ENCODE data around the gene ADAMTS1.
"Not testable (repeated sequence)": the region's sequence is repeated elsewhere in the genome, so short reads cannot be mapped to it uniquely, and the experiment has no call there.

Gene ADAMTS1

GRCh38 chr21:26845066-26845758 is at the start of gene ADAMTS1:
ADAMTS1 (minus strand) TSS chr21:26845409; CDS start chr21:26844954, 455 bp downstream.
- DNase-seq: no peak

- DNase-seq: no peak
Observed at GRCh38 chr21:26892151-26892550, 46.9 kb upstream of the ADAMTS1 start.

- DNase-seq: no peak
Observed at GRCh38 chr21:26888931-26889330, 43.7 kb upstream of the ADAMTS1 start.

DNA sequence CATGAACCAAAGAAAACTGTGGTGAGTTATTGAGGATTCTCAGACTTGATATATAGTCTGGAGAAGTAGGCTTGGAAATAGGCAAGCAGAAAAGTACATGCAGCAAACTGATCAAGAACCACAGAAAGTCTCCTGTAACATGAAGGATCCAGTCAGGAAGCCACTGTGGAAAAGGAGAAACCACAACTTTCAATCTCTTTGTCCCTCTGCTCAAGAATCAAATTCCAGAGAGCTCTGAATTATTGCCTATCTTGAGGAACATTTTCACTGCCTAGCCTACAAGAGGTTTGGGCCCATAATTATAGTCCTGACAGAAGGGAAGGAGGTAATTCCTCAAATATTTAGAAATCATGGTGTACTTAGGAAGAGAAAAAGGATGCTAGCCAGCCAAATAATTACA is 43.0 kb upstream of the ADAMTS1 start:
- no peak for DNase-seq

- DNase-seq: no peak
Observed at GRCh38 chr21:26887251-26887650, 42.0 kb upstream of the ADAMTS1 start.

- no peak for DNase-seq
Observed at GRCh38 chr21:26884436-26884835, 39.2 kb upstream of the ADAMTS1 start.

GRCh38 chr21:26883768-26884167 is 38.6 kb upstream of the ADAMTS1 start:
- DNase-seq: no peak

DNA sequence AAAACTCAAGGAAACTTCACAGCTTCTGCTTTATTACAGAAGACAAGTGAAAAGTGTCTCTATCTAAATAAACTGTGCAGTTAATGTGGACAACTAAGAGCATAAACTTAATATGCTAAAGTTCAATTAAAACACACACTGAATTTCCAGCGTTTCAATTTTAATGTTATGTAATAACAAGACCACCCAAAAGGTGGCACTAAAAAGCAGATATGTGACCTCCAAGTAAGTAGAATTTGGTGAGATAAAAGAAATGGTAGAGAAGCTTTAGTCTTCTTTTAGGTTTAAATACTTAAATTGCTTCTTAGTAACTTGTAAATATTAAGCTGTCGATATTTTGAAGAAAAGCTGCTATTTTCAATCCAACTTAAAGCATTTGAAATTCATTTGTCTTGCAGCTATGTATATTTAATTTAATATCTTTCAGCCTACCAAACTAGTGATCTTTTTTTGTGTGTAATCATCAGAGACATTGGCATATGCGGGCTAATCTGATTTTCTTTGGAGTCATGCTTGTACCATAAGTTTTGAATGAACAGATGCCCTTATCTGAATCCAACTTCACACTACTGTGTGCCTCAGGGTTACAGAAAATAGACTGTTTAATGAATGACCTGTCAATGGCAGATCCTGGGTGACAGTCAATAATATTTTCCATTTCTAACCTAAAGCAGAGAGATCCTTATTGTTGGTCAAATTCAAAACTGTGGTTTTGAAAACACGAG is 36.5 kb upstream of the ADAMTS1 start:
- DNase-seq: no peak

DNA sequence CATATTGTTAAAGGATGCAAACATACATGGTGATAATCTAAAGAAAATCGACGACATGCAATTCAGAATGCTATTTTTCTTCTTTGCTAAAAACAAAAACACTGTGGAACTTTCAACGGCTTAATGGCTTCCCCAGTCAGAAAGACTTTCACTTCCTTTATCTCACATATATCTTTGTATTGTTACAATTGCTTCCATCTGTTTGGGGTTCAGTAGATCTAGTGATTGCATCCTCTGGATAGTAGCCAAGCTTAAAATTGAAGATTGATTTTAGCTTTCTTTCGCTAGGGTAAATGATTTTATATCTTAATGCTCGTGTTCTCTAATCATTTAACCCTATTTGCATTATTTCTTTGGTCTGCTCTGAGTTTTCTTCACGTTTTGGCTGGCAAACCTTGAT is 31.8 kb upstream of the ADAMTS1 start:
- DNase-seq: no peak

- no peak for DNase-seq
Observed at GRCh38 chr21:26874347-26874746, 29.1 kb upstream of the ADAMTS1 start.

- no peak for DNase-seq
Observed at GRCh38 chr21:26865857-26866256, 20.6 kb upstream of the ADAMTS1 start.

DNA sequence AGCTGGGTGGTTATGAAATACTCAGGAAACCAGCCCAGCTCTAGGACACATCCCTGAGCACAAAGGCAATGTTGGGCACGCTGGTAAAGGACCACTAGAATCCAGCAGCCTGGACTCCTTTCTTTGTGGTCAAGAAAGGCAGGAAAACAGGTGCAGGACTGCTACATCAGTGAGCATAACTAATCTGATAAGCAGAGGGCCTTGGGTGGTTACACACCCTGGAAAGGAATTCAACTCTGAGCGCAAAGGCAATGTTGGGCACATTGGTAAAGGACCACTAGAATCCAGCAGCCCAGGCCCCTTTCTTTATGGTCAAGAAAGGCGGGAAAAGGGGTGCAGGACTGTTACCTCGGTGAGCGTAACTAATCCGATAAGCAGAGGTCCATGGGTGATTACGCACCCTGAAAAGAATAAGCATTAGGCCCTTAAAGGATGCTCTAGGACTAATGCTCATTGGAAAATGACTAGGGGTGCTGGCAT is 11.7 kb upstream of the ADAMTS1 start:
- not testable (repeated sequence) for DNase-seq

DNA sequence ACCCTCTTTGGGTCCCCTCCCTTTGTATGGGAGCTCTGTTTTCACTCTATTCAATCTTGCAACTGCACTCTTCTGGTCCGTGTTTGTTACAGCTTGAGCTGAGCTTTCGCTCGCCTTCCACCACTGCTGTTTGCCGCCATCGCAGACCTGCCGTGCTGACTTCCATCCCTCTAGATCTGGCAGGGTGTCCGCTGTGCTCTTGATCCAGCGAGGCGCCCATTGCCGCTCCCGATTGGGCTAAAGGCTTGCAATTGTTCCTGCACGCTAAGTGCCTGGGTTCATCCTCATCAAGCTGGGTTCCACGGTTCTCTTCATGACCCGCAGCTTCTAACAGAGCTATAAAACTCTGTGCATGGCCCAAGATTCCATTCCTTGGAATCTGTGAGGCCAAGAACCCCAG is 9.5 kb upstream of the ADAMTS1 start:
- not testable (repeated sequence) for DNase-seq

DNA sequence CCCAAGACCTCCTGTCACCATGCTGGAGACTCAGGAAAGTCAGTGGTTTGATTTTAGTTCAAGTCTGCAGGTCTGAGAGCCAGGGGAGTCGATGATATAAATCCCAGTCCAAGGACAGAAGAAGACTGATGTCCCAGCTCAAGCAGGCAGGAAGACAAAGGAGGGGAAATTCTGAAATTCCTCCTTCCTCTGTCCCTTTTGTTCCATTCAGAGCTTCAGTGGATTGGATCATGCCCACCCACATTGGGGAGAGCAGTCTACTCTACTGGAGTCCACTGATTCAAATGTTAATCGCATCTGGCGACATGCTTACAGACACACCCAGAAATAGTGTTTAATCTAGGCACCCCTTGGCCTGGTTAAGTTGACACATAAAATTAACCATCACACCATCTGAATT is 7.2 kb upstream of the ADAMTS1 start:
- no peak for DNase-seq

DNA sequence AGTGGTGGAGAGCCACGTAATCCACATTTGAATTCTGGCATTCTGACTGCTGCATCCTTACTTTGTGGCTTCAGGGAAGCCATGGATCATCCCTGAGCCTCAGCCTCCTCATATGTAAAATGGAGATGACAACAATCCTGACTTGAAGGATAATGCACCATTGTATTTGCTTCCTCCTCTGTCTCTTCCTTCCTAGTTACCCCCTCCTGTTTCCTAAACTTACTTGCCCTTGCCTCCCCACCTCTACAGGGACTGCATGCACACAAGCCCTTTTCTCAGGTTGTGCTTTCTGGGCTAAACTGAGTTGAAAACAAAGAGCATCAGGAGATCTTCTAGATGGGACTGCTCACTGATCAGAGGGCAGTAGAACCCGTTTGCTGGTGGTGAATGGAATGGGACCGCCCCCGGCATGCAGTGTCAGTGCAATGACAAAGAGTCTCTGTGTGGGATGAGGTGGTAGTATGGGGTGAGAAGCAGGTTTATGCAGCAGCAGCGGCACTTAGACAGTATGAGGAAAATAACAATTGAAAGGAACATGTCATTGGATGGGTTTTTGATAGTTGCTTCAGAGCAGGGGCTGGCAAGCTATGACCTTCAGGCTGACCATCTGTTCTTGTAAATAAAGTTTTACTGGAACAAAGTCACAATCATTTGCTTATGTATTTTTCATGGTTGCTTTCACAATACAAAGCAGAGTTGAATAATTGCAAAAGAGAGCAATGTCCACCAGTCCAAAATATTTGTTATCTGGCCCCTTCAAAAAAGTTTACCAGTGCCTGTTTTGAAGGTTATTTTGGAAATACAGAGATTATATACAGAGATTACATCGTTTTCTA is 6.1 kb upstream of the ADAMTS1 start:
- DNase-seq: no peak

GRCh38 chr21:26850116-26850643 is 5.0 kb upstream of the ADAMTS1 start:
- DNase-seq: peak; percentile 6

DNA sequence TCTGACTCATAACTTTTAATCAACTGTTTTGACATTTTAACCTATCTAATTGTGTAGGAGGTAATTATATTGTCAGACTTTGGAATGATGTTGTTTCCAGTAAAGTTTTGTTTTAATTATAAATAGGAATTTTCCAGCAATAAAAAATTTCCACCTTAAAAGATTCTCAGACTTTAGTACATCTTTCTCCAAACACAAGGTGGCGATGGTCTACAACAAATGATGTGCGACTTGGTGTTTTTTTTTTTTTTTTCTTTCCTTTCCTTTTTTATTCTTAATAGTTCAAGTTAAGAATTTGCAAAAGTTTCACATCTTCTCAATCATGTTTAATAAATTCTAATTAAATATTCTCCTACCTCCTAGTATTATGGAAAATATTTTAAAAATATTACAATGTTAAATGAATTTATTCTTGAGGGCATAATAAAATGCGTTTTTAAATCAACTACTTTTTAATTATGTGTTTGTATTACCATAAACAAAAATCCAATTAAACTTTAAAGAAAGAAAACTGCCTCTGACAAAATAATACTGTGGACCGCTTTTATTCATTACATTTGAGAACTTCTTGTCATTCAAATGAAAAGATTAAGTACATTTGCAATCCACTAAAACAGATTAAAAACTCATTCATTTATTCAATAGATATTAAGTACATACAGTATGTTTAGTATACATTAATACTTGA is 4.4 kb upstream of the ADAMTS1 start:
- DNase-seq: peak; percentile 16

GRCh38 chr21:26847921-26848320 is 2.7 kb upstream of the ADAMTS1 start:
- DNase-seq: no peak

- no peak for DNase-seq
Observed at GRCh38 chr21:26847002-26847401, 1.8 kb upstream of the ADAMTS1 start.

DNA sequence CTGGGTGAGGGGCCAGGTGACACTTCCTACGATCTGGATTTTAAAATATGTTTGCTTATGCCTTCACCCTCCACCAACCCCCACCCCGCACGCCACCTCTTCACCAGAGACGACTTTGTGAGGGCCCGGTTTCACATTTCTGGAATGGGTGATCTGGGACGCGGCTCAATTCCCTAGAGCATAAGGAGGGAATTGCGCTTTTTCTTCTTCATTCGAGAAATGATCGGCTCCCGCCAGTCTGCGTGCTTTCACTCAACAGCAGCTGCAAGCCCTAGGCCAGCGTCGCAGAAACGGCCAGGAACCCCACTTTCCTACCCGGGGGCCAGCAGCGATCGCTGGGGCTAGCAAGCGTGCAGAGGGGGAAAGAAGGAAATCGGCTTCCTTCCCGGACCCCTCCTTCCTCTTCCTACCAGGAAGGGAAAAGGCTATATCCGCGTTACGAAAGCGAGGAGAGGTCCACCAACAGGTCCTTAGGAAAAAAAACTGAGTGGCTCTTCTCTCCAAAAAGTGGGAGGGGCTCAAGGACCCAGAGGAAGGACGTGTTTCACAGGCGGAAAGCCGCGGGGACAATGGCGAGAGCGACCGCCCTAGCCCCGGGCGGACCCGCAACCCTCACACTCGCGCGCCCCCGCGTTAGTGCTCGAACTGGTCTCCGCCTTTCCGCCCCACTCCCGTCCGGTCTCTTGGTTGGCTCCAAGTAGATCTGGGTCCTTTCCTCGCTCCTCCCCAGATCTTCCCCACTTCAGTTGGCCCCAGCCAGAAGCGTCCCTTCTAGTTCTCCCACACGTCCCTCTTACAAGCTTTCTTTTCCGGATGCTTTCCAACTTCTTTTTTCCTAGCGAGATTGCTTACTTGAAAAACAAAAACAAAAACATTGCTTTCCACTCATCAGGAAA is 1.1 kb upstream of the ADAMTS1 start:
- DNase-seq: no peak

DNA sequence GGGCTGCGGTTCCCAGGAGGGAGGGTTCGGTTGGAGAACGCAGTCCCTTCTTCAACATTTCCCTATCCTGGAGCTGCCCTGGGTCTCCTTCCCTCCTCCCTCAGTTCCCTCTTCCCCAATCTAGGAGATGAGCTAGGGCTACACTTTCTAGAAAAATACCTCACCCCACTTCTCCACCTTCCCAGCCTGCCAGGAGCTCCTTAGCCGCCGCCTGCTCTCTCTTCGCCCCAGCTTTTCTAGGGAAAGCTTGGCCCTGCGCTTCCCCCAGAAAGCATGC is 488 bp upstream of the ADAMTS1 start:
- DNase-seq: no peak
